Inferior parietal cortex (tissue), 1 donor: ENCODE results near the gene FAM240A.
A peak's percentile ranks its signal among the peaks of the same experiment; 100 is the strongest.

Source experiments
- DNase-seq: peaks from one replicate; pipeline ENCODE4 v3.0.0-alpha.2; 2016; ENCODE audit errors: extremely low spot score

The FAM240A gene

GRCh38 chr3:46662771-46663551 lies 50.6 kb downstream of the FAM240A start:
- peak; percentile 72 for DNase-seq

GRCh38 chr3:46663591-46664135 lies 51.3 kb downstream of the FAM240A start:
- DNase-seq: no peak

GRCh38 chr3:46664188-46664970 lies 52.1 kb downstream of the FAM240A start:
- no peak for DNase-seq

- DNase-seq: peak; percentile 33
Measured at GRCh38 chr3:46664971-46665762, 52.8 kb downstream of the FAM240A start.

GRCh38 chr3:46665763-46666452 lies 53.6 kb downstream of the FAM240A start:
- DNase-seq: no peak

GRCh38 chr3:46666453-46666845 lies 54.1 kb downstream of the FAM240A start:
- DNase-seq: no peak

DNA sequence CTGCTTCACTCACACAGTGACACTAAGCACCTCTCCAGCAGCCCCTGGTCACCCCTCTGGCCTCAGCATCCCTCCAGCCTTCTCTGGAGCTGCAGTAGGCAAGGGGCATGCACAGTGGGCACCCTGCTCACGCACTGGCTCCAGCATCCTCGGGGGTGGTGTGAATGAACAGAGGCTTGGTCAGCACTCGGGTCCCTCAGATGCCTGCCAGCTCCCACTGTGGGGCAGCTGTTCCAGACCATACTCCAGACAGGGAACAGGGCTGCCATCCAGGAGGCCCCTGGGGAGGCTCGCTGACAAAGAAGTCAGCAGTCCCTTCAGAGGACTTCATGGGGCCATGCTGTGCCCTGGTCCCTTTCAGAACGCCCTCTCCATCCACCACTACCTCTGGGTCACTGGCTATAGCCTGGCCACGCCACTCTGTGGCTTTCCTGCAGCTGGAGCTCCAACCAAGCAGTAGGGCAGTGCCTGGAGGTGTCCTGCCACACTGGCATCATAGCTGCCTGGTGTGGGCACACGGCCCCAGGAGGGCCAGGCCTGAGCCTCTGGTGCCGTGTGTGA lies 54.8 kb downstream of the FAM240A start:
- DNase-seq: no peak

DNA sequence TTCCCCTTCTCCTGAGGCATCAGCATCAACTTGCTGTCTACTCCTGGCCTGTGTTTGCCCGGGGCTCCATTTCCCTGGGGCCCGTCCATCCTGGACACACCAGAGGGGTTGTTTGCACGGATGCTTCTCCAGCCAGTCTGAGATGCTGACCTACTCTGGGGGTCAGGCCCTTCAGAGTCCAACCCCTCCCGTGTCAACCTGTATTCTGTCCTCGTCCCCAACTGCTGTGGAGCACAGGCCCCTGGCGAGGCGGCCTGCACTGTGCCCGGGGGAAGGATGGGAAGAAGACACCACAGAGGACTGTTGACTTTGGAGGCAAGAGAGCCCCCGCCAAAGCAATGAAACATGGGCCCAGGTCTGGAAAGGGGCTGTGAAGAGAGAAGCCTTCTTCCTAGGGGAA lies 55.3 kb downstream of the FAM240A start:
- DNase-seq: no peak

- no peak for DNase-seq
Measured at GRCh38 chr3:46668116-46668515, 55.8 kb downstream of the FAM240A start.

DNA sequence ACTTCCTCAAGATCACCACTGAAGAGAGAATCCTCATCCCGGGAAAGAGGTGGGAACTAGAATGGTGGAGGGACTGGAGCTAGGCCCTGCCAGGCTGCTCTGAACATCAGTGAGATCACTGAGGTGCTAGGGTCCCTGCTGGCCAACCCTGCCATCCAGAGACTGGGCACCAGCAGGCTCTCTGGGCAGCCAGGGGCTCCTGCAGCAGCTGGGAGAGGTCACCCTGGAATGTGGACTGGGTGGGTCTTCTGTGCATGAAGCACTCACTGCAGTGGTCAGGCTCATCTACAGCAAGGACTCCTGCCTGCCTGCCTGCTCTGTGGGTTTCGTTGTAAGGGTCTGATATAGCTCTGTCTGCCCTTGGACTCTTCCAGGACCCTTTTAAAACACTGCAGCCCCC lies 56.3 kb downstream of the FAM240A start:
- DNase-seq: no peak

DNA sequence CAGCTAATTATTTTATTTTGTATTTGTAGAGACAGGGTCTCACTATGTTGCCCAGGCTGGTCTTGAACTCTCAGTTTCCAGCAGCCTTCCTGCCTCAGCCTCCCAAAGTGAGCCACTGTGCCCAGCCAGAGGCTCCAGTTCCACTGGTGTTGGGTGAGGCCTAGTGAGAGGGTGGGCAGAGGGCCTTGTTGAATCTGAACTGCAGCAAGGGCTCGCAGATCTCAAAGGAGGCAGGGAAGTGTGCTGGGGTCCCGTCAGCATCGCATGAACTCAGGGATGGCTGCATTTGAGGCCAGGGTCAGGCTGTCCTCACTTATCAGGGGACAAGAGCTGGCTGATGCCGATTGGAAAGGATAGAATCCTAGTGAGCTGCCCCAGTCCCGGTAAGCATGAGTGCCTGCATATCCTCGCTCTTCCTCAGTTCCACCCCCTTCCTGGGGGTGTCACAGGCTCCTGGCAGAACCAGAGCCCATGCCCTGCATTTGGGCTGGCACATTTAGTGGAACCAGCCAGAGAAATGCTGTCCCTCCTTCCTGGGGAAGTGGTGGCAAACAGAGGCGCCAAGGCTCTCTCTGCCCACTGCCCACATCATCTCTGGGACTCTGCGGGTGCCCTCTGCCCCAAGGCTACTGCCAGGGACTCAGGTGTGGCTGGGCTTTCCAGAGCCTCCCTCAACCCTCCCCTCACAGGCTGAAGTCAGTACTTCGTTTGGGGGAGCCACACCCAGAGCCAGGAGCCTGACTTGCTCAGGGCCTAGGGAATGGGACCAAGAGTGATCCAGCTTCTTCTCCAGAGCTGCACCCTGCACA lies 57.1 kb downstream of the FAM240A start:
- DNase-seq: no peak

GRCh38 chr3:46670000-46670890 lies 57.9 kb downstream of the FAM240A start:
- no peak for DNase-seq

GRCh38 chr3:46670891-46671427 lies 58.6 kb downstream of the FAM240A start:
- no peak for DNase-seq

- DNase-seq: no peak
Measured at GRCh38 chr3:46671541-46672348, 59.4 kb downstream of the FAM240A start.

- no peak for DNase-seq
Measured at GRCh38 chr3:46672349-46672695, 60.0 kb downstream of the FAM240A start.

DNA sequence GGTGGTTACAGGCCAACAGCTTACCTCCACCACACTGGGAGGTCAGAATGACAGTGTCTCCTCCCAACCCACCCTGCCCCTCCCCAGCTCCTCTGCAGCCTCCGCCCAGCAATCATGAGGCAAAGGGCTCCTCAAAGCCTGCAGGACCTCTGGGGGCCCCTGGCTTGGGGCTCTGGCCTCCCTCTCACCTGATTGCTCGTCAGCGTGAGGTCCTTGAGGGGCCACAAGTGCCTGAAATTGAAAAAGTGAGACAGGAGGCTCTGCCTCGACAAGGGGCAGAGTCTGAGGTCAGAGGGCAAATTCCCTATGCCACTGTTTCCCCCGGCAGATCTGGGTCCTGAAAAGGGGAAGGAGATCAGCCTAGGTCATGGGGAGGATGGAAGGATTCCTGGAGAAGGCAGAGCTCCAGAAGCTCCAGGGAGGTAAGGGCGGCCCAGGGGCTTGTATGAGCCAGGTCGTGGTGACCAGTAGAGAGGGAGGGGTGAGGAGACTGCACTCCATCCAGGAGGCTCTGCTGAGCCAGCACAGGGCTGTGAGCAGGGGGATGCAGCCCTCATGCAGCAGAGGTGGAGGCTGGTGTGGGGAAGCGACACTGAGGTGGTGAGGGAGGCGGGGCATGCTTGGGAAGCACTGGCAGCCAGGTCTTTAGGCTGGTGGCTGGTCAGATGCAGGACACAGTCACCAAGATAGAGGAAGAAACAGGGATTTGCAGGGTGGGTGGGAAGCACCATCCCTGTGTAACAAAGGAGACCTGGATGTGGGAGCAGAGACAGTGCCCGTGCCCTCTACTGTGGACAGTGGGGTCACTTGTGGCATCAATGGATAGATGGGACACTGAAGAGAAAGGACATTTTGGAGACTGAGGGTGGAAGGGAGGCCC lies 61.1 kb downstream of the FAM240A start:
- no peak for DNase-seq
